CD4-positive, alpha-beta T cell treated with Interferon alpha-2 for 1 hour (primary cell): ENCODE data around the gene PPDPF.

Experiments used
- DNase-seq, 2 donors: peaks; one replicate each; pipeline ENCODE4 v3.0.0-alpha.2; 2020 to 2022

PPDPF gene

GRCh38 chr20:63539092-63539430 is 18.5 kb downstream of the PPDPF start:
- no peak for DNase-seq

DNA sequence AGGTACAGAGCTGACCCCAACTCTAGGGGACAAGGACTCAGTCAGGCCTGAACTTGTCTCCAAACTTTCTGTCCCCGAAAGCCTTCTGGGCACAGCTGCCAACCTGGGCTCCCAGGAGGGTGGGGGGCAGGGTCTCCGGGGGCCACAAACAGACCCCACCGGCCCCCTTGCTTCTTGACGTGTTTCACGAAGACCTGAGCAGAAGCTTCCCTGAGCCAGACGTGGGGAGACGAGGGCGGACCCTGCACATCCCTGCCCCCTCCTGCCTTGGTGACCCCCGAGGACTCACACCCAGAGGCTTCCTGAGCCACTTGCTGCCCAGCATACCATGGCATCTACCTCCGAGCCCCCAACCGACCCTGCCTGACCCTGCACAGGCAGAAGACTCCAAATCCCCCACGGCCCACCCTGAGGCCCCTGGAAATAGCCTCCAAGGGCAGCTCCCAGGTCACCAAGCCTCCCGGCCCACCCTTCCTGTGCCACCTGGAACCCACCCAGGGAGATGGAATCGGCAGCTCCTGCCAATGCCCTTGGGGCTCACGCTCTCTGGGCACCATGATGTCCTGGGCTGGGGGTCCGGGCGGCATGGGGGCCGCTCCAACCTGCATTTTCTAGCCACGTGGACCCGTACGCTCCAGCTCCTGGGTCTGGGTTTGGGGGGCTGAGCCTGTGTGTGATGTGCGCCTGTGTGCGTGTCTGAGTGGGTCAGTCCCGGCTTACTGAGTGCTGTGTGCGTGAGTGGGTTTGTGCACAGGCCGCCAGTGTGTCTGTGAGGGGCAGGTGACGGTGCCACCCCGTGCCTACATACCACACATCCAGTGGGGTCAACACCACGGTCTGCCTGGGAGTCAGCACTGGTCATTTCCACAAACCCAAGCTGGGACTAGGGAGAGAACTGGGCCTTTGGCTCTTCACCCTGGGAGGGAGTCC is 19.1 kb downstream of the PPDPF start:
- DNase-seq, result no peak

- no peak for DNase-seq
These were observed 20.0 kb downstream of the PPDPF start for GRCh38 chr20:63540417-63541186.

DNA sequence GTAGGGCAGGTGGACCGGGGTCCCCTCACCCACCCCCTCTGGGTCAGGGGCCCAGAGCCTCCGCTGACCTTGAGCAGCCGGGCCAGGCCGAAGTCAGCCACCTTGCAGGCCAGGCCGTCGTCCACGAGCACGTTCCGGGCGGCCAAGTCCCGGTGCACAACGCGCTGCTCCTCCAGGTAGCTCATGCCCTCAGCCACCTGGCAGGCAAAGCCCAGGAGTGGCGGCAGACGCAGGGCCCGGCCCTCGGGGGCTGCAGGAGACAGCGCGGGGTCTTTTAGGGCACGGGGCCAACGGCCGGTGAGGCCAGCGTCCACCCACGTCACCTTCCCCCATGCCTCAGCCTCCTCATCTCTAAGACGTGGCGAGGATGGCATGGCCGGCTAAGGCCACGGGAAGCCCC is 20.8 kb downstream of the PPDPF start:
- no peak for DNase-seq

- no peak for DNase-seq
These were observed 21.5 kb downstream of the PPDPF start for GRCh38 chr20:63542031-63542559.

DNA sequence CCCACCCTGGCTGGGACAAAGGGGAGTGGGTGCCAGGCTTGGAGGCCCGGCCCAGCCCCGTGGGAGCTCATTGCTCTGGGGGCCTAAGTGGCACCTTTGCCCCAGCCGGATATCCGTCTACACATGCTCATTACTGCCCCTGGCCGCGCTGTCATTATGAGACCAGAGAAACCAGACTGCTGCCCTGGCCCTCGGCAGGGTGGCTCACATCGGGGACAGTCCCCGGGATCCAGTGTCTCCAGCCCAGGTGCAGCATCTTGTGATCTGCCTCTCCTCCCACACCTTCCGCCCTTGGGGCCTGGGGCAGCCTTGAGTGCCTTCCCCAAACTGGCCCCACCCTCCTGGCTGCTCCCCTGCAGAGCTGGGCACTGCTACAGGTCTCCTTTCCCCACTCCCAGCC is 22.1 kb downstream of the PPDPF start:
- peak in 1 of 2 donors; percentile 32 for DNase-seq

DNA sequence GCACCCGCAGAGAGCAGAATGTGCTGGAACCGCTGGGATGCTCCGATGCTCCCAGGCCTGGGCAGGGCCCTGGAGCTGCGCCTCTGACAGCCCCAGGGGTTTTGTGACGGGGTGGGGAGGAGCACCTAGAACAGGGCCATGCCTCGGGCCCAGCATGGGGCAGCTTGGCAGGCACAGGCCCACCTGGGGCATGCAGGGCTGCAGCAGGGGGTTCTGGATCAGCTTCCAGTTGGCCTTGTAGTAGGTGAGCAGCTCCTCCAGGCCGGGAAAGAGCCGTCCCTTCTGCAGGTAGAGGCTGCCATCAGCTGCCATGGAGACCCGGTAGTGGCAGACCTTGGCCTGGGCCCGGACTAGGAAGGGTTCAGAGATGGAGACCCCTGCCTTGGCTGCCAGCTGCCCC is 22.6 kb downstream of the PPDPF start:
- no peak for DNase-seq

GRCh38 chr20:63543733-63544132 is 23.2 kb downstream of the PPDPF start:
- DNase-seq, result no peak

DNA sequence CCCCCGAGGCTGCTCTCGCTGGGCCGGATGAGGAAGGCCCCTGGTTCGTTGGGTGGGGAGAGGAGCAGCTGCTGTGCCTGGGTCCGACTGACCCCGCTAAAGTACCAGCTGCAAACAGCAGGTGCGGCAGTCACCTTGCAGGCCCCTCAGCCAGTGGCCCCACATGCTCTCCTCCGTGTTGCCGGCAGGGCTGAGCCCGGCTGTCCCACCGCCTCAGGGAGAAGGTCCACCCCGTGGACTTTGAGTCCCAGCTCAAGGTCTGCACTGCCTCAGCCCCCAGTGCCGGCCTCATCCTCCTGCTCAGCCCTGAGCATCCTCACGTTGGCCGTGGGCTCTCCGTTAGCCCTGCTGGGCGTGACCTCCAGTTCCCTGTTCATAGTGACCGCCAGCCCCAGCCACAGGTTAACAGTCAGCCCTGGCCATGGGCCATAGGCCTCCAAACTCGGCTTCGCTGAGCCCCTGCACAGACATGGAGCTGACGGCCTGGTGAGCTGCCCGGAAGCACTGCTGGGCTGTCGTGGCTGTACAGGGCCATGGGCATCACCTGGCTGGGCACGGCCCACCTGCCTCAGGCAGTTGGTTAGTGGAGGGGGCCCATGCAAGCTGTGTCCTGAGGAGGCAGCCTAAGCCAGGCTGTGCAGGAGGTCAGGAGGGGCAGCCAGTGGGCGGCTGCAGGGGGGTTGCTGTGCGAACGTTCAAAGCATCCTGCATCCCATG is 23.8 kb downstream of the PPDPF start:
- DNase-seq, result no peak

DNA sequence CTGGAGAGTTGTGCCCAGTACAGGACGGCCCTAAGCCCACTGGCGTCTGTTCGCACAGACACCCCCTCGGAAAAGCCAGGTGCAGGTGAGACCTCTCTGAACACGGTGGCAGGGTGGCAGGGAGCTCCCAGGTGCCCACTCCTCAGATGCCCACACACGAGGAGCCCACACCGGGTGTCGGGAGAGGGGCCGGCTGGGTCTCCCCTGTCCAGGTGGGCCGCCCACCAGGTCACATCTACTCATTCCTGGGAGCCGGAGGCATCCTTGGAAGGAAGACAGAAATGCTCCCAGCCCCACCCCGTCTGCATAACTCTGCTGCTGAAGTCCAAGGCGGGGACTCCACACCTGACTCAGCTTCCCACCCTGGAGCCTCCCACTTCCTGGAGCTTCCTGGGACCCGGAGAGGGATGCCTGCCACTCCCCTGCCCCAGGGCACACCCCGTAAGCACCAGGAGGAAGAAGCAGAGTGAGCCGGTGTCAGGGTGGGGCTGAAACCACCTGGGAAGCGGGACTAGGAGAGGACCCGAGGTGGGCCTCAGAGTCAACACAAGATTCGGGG is 24.5 kb downstream of the PPDPF start:
- no peak for DNase-seq

DNA sequence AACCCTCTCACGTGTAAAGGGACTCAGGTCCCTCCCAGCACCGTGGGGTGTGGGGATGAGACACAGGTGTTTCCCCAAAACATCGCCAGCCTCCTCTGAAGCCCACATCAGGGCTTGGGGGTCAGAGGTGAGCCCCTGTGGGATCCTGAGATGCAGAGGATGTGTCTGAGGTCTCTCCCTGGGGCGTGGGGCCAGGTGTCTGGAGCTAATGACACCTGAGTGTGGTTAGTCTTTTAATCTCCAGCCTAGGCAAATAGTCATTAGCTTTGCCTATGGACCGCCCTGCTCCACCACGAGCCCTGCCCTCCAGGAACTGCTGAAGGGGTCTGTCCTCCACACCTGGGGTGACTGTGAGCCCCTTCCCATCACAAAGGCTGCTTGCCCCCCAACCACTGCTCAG is 25.2 kb downstream of the PPDPF start:
- no peak for DNase-seq

GRCh38 chr20:63546256-63546955 is 25.8 kb downstream of the PPDPF start:
- no peak for DNase-seq

DNA sequence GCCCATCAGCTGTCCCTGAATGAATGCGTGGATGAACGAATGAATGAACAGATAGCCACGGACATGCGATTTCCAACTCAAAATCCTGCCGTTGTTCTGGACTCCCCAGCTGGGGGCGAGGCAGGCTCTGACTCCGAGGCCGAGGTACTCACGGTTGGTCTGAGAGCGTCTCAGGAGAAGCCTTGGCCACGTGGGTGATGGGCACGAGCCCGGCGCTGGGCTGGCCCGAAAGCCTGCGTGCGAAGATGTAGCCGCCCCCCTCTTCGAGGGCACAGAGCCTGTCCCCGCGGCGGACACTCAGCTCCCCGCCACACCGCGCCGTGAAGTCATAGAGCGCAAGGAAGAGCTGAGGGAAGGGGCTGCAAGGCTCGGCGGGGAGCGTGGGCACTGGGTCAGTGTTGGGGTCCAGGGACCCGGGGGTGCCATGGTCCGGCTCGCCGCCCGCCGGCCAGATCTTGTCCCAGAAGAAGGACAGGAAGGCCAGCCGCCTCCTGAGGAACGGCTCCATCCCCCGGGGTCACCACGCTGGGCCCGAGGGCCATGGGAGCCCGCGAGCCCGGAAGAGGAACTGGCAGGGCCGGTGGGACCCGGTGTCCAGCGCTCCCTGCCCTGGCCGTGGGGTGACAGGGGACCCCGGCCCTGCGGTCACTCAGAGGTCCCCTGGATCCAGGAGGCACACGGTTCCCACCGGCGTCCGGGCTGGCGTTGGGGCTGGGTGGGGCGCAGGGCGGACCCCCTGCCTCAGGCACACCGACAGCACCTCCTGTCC is 26.6 kb downstream of the PPDPF start:
- DNase-seq, result no peak

DNA sequence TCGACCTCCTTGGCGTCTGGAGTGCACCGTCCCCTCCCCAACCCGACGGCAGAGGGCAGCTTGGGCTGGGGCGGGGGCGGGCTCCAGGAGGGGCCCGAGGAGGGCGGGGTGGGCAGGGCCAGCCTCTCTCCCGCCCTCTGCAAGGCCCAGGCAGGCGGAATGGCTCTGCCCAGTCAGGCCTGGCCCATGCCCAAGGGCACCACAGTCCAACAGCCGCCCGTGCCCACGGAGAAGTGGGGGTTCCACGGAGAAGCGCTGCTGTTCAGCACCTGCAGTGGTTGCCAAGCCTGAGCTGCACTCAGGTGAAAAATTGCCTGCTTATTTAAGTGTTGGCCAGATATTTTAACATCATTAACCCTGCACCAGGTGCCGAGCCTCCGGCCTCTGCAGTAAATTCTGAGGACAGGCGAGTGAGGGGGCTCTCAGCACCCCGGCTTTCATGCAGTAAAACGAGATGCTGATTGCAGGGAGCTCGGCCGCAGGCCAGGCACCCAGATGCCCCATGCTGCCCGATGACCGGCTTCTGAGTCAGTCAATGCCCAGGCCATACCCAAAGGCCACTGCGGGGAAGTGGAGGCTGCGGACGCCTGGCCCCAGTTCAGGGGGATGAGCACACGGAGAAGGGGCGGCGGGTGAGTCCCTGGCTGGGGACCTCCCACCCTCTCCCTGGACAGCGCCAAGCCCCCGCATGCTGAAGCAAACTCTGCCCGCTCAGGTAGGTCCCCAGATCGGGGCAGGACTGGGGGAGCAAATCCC is 27.3 kb downstream of the PPDPF start, which contains the start of gene SRMS:
TSS of gene SRMS (minus strand) at position 25 of the 756 bp plus-strand sequence. CDS start 286 bp downstream, outside the sequence.
- no peak for DNase-seq

GRCh38 chr20:63548542-63548941 is 28.0 kb downstream of the PPDPF start:
- no peak for DNase-seq

DNA sequence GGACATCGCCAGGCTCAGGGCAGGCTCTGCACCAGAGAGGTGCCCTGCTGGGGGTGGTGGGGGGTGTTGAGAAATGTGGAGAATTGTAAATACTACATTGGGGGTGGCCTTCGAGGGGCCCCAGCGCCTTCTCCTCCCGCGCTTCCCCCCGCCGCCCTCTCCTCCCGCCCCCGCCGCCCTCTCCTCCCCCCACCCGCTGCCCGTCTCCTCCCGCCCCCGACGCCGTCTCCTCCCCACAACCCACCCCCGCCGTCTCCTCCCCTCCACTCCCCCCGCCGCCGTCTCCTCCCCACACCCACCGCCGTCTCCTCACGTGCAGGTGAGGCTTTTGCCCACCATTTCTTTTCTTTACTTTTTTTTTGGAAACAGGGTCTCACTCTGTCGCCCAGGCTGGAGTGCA is 28.5 kb downstream of the PPDPF start:
- no peak for DNase-seq

DNA sequence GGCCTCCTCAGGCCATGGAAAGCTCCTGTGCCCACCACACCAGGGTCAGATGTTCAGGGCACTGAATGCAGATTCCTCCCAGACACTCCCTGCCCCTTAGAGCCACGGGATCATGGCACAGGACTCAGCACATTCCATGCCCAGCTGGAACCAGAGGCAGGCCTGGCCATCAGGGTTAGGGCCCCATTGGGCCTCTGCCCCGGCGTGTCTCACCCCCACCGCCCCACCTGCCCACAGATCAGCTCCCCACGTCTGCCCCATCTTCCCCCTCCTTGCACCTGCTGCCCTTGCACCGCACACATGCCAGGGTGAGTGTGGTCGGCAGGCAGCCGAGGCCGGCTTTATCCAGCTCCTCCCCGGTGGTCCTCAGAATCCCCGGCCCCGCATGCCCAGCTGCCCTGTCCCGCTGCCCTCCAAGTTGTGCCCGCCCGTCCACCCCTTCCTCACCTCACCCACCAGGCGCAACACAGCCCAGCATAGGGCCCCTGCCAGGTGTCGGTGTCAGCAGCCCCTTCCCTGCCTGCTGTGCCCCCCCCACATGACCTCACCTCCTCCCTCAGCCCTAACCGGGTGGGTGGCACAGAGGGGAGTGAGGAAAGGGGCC is 29.2 kb downstream of the PPDPF start:
- no peak for DNase-seq

- no peak for DNase-seq
These were observed 30.5 kb downstream of the PPDPF start for GRCh38 chr20:63551068-63551467.

- DNase-seq, result peak; percentile 61 to 73
These were observed 32.1 kb downstream of the PPDPF start for GRCh38 chr20:63552481-63553249.
